ENCODE measurements around the gene EPN3.
A peak's percentile ranks its signal among the peaks of the same experiment; 100 is the strongest.

Gene EPN3

DNA sequence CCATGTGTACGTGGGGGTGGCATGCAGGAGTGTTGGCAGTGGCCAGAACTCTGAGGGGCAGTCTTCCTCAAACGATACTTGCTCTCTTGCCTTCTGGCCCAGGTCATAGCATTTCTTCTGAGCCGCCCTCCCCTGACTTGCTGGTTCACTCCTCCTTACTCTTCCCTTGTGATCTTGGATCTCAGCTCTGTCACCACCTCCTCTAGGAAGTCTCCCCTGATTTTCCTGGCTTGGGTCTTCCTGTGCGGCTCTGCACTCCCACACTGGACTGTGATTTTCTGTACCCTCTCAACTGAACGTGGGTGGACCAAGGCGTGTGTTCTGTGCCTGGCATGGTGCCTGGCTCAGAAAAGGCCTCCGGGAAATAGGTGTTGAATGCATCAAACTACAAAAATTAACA lies 2.9 kb downstream of the EPN3 start:
- TF ChIP-seq, protein P1, sequence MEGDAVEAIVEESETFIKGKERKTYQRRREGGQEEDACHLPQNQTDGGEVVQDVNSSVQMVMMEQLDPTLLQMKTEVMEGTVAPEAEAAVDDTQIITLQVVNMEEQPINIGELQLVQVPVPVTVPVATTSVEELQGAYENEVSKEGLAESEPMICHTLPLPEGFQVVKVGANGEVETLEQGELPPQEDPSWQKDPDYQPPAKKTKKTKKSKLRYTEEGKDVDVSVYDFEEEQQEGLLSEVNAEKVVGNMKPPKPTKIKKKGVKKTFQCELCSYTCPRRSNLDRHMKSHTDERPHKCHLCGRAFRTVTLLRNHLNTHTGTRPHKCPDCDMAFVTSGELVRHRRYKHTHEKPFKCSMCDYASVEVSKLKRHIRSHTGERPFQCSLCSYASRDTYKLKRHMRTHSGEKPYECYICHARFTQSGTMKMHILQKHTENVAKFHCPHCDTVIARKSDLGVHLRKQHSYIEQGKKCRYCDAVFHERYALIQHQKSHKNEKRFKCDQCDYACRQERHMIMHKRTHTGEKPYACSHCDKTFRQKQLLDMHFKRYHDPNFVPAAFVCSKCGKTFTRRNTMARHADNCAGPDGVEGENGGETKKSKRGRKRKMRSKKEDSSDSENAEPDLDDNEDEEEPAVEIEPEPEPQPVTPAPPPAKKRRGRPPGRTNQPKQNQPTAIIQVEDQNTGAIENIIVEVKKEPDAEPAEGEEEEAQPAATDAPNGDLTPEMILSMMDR (IDR thresholded peaks at IDR 0.05) = no peak
- no peak for TF ChIP-seq ZFX (IDR thresholded peaks at IDR 0.05; ENCODE audit: borderline replicate concordance)
- H3K27ac ChIP-seq = peak overlapping the region; percentile 98

DNA sequence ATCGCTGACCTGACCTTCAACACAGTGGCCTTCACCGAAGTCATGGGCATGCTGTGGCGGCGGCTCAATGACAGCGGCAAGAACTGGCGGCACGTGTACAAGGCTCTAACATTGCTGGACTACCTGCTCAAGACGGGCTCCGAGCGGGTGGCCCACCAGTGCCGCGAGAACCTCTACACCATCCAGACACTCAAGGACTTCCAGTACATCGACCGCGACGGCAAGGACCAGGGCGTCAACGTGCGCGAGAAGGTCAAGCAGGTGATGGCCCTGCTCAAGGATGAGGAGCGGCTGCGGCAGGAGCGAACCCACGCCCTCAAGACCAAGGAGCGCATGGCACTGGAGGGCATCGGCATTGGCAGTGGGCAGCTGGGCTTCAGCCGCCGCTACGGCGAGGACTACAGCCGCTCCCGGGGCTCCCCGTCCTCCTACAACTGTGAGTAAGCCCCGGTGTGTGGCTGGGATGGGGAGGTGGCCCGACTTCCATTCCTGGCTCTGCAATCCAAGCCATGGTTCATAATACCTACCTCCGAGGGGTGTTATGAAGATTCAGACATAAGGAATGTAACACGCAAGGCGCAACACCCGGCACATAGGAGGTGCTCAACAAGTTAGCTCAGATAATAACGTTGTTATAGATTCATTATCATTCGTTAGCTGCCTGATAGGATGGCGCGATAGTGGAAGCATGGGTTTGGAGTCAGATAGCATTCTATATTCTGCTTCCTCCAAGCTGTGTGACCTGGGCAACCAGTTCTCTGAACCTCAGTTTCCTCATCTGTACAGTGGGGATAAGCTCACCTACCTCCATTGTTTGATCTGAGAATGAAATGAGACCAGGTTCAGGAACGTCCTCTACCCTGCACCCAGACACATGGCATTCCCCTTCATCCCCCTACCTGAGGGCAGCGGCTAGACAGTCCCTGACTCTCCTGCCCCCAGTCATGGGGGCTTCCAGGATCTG lies 4.4 kb downstream of the EPN3 start:
- peak overlapping the region; percentile 100; the same call in 1 of the 2 replicates for H3K27ac ChIP-seq
- TF ChIP-seq ZFX (IDR thresholded peaks at IDR 0.05; ENCODE audit: borderline replicate concordance) = no peak
- TF ChIP-seq, protein P1 (IDR thresholded peaks at IDR 0.05) = no peak

DNA sequence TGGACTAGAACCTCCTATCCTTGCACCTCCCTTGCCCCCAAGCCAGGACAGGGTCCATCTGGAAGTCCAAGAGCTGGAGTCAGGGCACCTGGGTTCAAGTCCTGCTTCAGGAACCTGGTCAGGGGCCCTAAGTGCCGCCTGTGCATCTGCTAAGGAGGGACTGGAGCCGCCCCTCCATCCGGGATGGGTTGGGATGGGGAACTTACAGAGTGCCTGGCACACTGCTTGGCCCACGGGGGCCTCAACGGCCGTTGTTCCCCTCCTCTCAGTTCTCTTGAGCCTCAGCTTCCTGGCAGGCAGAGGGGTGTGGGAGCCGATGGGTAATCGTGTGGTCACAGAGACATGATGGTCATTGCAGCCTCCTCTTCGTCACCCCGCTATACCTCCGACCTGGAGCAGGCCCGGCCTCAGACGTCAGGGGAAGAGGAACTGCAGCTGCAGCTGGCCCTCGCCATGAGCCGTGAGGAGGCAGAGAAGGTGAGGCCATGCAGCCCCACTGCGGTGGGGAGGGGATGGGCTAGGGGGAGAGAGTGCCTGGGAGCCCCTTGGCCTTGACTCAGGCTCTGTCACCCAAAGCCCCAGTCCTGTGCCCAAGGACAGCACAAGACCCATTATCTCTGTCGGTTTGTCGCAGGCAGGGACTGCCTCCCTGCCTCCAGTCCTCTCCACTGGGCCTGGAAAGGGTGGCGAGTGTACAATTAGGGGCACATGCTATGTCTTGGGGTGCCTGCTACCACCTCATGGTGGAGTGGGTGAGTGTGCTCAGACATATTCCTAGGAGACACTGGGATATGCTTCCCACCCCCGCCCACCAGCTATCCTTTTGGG lies 5.4 kb downstream of the EPN3 start:
- H3K27ac ChIP-seq = peak overlapping the region; percentile 100
- TF ChIP-seq ZFX (IDR thresholded peaks at IDR 0.05; ENCODE audit: borderline replicate concordance) = no peak
- TF ChIP-seq, protein P1 (IDR thresholded peaks at IDR 0.05) = no peak

DNA sequence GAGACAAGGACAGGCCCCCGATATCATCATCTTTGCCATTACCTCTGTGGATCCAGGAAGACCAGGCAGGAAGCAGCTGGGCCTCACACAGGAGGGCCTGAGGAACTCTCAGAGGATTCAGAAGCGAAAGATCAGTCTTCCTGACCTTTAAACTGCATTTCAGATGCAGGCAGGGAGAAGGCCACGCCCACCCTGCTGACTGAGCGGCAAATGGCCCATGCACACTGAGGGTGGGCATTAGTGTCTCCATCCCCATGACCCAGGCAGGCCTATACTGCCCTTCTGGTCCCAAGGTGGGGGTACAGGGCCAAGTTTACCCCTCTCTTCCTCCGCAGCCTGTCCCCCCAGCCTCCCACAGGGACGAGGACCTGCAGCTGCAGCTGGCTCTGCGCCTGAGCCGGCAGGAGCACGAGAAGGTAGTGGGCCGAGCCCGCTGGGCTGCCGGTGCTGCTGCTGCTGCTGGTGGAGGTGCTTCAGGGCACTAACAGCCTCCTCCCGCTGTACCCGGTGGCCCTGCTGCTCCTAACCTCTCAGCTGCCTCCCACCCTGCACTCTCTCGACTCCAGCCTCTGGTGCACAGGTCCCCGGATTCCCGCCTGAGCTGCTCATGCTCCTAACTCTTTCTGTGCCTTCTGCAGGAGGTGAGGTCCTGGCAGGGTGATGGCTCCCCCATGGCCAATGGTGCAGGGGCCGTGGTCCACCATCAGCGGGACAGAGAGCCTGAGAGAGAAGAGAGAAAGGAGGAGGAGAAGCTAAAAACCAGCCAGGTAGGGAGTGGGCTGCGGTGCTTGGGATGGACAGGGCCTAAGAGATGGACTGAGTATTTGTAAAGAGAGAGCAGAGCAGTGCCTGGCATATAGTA lies 6.2 kb downstream of the EPN3 start:
- TF ChIP-seq, protein P1 (IDR thresholded peaks at IDR 0.05) = no peak
- no peak for TF ChIP-seq ZFX (IDR thresholded peaks at IDR 0.05; ENCODE audit: borderline replicate concordance)
- H3K27ac ChIP-seq = peak overlapping the region; percentile 100

DNA sequence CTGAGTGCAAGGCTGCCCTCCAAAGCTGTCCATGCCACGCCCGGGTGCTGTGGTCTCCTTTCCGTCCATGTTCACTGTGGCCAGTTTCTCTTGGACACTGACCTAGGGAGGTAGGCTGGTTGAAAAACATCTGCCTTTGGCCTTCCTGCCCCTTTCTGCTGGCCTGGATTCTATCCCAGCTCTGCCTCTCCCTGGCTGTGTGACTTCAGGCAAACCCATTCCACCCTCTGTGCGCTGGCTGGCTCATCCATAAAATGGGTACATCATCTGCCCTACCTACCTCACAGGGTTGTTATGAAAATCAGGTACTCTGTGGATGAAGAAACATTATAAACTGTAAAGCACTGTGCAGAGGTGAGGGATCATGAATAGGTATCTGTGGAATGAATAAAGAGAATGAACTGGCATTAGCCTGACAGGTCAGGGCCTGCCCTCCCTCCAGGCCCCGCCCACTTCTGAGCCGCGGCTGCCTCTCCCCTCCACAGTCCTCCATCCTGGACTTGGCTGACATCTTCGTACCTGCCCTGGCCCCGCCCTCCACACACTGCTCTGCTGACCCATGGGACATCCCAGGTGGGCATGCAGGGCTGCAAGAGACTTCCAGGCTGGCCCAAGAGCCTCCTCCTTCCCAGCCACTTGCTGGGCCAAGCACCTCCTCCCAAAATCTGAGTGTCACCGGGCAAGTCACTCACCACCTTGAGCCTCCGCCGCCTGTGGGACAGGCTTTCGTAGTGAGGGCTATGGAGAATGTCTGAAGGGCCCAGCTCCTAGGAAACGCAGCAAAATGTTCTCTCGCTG lies 7.4 kb downstream of the EPN3 start:
- TF ChIP-seq ZFX (IDR thresholded peaks at IDR 0.05; ENCODE audit: borderline replicate concordance) = no peak
- TF ChIP-seq, protein P1 (IDR thresholded peaks at IDR 0.05) = no peak
- H3K27ac ChIP-seq = peak overlapping the region; percentile 100
